MV-4-11 (cell line): ENCODE results near the gene TST.

Experiments used
- DNase-seq: peaks from one replicate; lab custom pipeline; 2025; lab: John Stamatoyannopoulos, UW

TST gene

DNA sequence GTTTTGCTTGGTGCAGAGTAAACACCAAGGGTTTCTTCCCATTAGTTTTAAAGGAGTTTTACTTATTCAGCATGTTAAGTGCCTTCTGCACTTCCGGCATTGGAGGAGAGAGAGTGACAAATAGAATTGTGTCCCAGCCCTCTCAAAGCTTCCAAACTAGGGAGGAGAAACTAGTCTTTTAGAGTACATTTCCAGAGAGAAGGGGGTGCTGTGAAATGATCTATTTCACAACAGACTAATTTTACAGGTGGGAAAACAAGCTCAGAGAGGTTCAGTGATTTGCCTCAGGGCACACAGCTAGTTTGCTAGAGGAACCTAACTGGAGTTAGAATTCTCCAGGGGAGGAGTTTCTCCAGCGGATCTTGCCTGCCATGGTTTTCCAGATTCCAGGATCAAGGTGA is 12.9 kb upstream of the TST start:
- no peak for DNase-seq

GRCh38 chr22:37030560-37031281 is 11.5 kb upstream of the TST start:
- DNase-seq = no peak

- DNase-seq = no peak
These were observed 9.7 kb upstream of the TST start for GRCh38 chr22:37028692-37029674.

- DNase-seq = no peak
These were observed 8.3 kb upstream of the TST start for GRCh38 chr22:37027556-37027955.

- no peak for DNase-seq
These were observed 7.1 kb upstream of the TST start for GRCh38 chr22:37026325-37026724.

DNA sequence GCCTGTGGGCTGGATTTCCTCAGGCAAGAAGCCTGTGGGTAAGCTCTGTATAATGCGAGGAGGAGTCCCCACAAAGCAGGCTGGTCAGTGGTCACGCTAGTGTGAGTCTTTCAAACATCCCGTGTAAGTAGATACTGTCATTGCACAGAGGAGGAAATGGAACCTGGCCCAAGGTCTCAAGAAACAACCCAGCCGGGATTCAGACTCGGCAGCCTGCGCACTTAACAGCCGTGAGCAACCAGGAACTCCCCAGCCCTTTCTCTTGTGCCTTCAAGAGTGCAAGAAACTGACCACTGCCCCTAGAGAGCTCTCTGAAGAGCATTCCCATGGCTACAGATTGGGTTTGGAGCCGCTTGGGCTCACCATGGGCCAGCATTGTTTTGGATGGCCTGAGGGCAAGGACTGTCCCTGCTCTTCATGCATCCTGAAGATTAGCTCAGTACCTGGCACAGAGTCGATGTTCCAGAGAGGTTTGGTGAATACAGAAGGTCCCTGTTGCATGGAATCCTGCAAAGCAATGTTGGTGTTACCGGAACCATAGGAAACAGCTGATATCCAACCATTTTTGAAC is 6.3 kb upstream of the TST start:
- peak; percentile 14 for DNase-seq

- no peak for DNase-seq
These were observed 5.3 kb upstream of the TST start for GRCh38 chr22:37024339-37025157.

- DNase-seq = no peak
These were observed 4.6 kb upstream of the TST start for GRCh38 chr22:37023743-37024338.

- DNase-seq = no peak
These were observed 3.5 kb upstream of the TST start for GRCh38 chr22:37022483-37023337.

- peak; percentile 16 for DNase-seq
These were observed 2.6 kb upstream of the TST start for GRCh38 chr22:37021710-37022482.

GRCh38 chr22:37021041-37021440 is 1.8 kb upstream of the TST start:
- DNase-seq = no peak

- peak; percentile 47 for DNase-seq
These were observed 889 bp upstream of the TST start for GRCh38 chr22:37020192-37020479.

DNA sequence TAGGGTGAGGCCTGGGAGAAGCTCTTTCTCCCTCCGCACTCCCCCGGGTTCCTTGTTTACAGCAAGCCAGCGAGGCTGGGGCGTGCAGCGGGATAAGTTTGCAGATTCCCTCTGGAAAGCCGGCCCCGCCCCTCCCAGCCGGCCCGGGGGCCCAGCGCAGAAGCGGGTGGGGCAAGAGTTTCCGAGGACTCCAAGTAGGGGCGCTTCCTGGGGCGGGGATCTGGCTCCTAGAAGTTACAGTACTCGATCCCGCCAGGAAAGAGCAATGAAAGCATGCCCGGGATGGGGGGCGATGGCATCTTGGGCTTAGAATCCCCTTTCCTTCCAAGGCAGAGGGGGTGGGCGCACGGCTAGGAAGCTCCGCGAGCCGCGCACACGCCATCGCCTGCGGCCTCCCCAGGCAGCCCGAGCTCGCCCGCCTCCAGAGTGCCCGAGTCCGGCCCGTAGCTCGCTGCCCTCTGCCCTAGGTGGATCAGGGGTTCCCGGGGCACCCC is 385 bp downstream of the TST start:
- no peak for DNase-seq

DNA sequence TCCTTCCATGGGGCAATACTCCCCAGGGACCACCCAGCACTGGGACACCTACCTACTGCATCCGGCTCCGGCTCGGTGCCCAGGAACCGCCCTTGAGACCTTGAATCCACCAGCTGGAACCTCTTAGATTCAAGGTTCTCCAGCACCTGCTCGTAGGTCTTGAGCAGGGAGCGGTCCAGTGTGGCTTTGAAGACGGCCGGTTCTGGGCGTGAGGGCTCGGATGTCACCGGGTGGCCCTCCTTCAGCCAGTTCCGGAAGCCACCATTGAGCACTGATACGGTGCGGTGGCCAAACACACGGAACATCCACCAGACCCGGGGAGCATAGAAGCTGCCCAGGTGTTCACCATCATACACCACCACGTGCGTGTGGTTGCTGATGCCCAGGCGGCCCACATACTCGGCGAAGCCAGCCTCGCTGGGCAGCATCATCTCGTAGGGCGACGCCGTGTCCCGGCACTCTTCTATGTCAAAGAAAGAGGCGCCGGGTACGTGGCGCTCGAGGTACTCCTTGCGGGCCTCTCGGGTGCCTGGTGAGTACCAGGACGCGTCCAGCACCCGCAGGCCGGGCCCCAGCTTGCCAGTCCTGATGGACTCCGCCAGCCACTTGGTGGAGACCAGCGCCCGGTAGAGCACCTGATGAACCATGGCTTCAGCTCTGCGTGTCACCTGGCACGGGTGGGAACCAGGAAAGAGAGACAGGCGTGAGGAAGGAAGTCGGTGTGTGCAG is 997 bp downstream of the TST start:
- DNase-seq = no peak

DNA sequence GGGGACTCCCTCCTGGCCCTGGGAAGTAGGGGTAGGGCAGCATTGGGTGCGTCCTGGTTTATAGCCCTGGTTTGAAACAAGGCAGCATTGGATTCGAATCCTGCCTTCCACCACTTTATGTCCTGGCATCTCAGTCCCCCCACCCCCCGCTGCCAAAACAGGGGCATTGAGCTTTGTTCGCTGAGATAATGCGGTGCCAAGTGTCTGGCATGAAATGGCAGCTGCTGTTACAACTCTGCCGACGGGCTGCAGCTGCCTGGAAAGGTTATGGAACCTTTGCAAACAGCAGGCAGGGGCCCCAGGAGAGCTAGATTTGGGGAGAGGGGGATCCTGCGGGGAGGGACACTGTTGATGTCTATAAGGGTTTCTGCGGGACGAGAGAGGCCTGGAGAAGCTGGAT is 1.9 kb downstream of the TST start:
- no peak for DNase-seq

DNA sequence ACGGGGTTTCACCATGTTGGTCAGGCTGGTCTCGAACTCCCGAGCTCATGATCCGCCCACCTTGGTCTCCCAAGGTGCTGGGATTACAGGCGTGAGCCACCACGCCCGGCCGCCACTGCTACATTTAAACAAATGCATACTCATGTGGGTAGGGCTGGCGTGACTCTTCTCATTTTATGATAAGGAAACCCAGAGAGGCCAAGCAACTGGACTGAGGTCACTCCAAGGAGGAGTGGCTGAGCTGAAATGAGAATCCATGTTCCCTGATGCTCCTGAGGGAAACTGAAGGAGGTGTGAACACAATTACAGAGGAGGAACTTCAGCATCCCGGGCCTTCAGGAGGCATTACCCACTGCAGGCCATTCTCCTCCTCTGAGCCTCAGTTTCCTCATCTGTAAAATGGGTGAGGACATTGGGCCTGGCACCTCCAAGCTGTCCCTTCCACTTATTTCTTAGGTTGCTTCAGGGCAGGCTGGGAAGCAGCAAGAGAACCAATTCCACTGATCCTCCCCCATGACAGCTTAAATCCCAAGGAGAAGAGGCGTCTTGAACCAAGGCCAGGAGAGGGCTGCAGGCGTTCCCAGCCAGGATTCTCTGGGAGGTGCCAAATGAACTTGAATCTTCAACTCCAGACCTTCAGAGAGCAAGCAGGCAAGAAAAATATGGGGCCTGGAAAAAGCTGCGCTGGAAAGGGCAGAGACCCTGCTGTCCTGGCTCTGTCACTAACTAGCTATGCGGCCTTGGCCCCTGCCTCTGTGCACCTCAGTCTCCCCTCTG is 2.9 kb downstream of the TST start:
- no peak for DNase-seq

GRCh38 chr22:37015587-37015878 is 3.7 kb downstream of the TST start:
- no peak for DNase-seq

GRCh38 chr22:37014835-37015586 is 4.2 kb downstream of the TST start:
- DNase-seq = no peak
